H1 (cell line): ENCODE data around the gene PAGE1. TPM values are rescaled to one million over a fixed set of nuclear protein-coding genes. Genes with fewer than 3 reads are reported as not detected.

Source experiments
- CTCF ChIA-PET: fragments of 300-600 bp; sonication (Branson Sonifier 250); formaldehyde crosslinking; loops from one replicate; lab custom pipeline; 2021; ENCODE audit not compliant: partially characterized antibody; lab: Charles Lee
- POLR2A ChIA-PET: fragments of 300-600 bp; sonication (Branson Sonifier 250); formaldehyde crosslinking; loops from one replicate; lab custom pipeline; 2021; ENCODE audit warnings: inconsistent platforms; ENCODE audit not compliant: partially characterized antibody; lab: Charles Lee
- DNase-seq, 2 experiments: peaks; one replicate each; pipeline versions ENCODE4 v3.0.0 to v3.0.0-alpha.2; 2010 to 2022; ENCODE audit warnings: low spot score in 2 of 2, low read depth in 1 of 2, mixed read lengths in 1 of 2
- FAIRE-seq: peaks from 2 replicates; lab custom pipeline; 2011; peaks lifted over from hg19 to GRCh38; lab: Jason Lieb, UNC
- H2AFZ ChIP-seq: 2 replicates; pipeline ENCODE4 v1.8.1; 2012; ENCODE audit warnings: low read length, inconsistent platforms
- H2AK5ac ChIP-seq: 2 replicates; pipeline ENCODE4 v1.6.1; 2013; ENCODE audit warnings: low read depth, low read length
- H2BK120ac ChIP-seq: replicated peaks from 2 replicates; pipeline ENCODE3; 2013; ENCODE audit warnings: low read depth, low read length, inconsistent platforms
- H2BK12ac ChIP-seq: 2 replicates; pipeline ENCODE4 v1.6.1; 2013; ENCODE audit warnings: low read depth, low read length
- H2BK15ac ChIP-seq: 2 replicates; pipeline ENCODE4 v1.6.1; 2013; ENCODE audit warnings: low read length
- H2BK20ac ChIP-seq: 2 replicates; pipeline ENCODE4 v1.6.1; 2013; ENCODE audit warnings: low read length
- H2BK5ac ChIP-seq: 2 replicates; pipeline ENCODE4 v1.6.1; 2013; ENCODE audit warnings: low read depth, low read length
- H3K14ac ChIP-seq: 2 replicates; pipeline ENCODE4 v1.6.1; 2013; ENCODE audit warnings: inconsistent platforms; ENCODE audit not compliant: insufficient read length
- H3K18ac ChIP-seq: 2 replicates; pipeline ENCODE4 v1.6.1; 2013; ENCODE audit warnings: low read length; ENCODE audit errors: extremely low read depth
- H3K23ac ChIP-seq: 2 replicates; pipeline ENCODE4 v1.6.1; 2013; ENCODE audit warnings: inconsistent platforms; ENCODE audit not compliant: insufficient read length
- H3K23me2 ChIP-seq: 2 replicates; pipeline ENCODE4 v1.6.1; 2013; ENCODE audit warnings: low read depth, low read length
- H3K27ac ChIP-seq: 2 replicates; pipeline ENCODE4 v1.6.1; 2011; ENCODE audit warnings: low read depth, low read length, inconsistent platforms
- H3K27me3 ChIP-seq, 4 experiments: replicated peaks in 1 of 4; 1 replicate in 1 of 4; 2 replicates in 3 of 4; pipeline versions ENCODE4 v1.6.1 to v1.8.1; 2011 to 2013; ENCODE audit warnings: low read length in 3 of 4, mild to moderate bottlenecking in 3 of 4, inconsistent platforms in 2 of 4, mixed read lengths in 2 of 4, moderate library complexity in 1 of 4; ENCODE audit not compliant: control insufficient read depth in 3 of 4, insufficient read depth in 3 of 4; ENCODE audit errors: extremely low read depth in 1 of 4
- H3K36me3 ChIP-seq, 4 experiments: 2 replicates each; pipeline versions ENCODE4 v1.6.1 to v1.8.1; 2011 to 2013; ENCODE audit warnings: mild to moderate bottlenecking in 4 of 4, low read length in 3 of 4, moderate library complexity in 2 of 4, control low read depth in 1 of 4, inconsistent platforms in 1 of 4; ENCODE audit not compliant: insufficient read depth in 4 of 4, control insufficient read depth in 2 of 4
- H3K4ac ChIP-seq: replicated peaks from 2 replicates; pipeline ENCODE3; 2013; ENCODE audit warnings: low read length, low read depth, mixed read lengths, inconsistent platforms; ENCODE audit not compliant: insufficient read length
- H3K4me1 ChIP-seq, 4 experiments: replicated peaks in 1 of 4; 1 replicate in 1 of 4; 2 replicates in 3 of 4; pipeline versions ENCODE4 v1.6.1 to v1.8.1; 2011 to 2013; ENCODE audit warnings: low read length in 3 of 4, inconsistent platforms in 2 of 4, mixed read lengths in 1 of 4; ENCODE audit not compliant: insufficient read depth in 4 of 4, control insufficient read depth in 3 of 4
- H3K4me2 ChIP-seq, 2 experiments: 2 replicates each; pipeline versions ENCODE4 v1.6.1 to v1.8.1; 2011 to 2013; ENCODE audit warnings: low read depth in 2 of 2, low read length in 2 of 2, control low read depth in 1 of 2, inconsistent platforms in 1 of 2, mild to moderate bottlenecking in 1 of 2; ENCODE audit not compliant: insufficient read depth in 1 of 2
- H3K4me3 ChIP-seq, 4 experiments: fragments of 200-600, 300-600 bp in 1 of 4; sonication (generic), shearing (Covaris generic), sonication (Bioruptor Twin) in 1 of 4; 2 replicates each; pipeline versions ENCODE4 v1.5.1 to v1.8.1; 2011 to 2016; ENCODE audit warnings: low read length in 4 of 4, low read depth in 3 of 4, control low read depth in 2 of 4, inconsistent platforms in 2 of 4, mild to moderate bottlenecking in 2 of 4, mixed read lengths in 1 of 4, moderate library complexity in 1 of 4; ENCODE audit not compliant: insufficient read depth in 2 of 4; ENCODE audit errors: extremely low read depth in 1 of 4
- H3K56ac ChIP-seq: replicated peaks from 2 replicates; pipeline ENCODE3; 2013; ENCODE audit warnings: low read depth, mild to moderate bottlenecking, mixed read lengths, low read length, inconsistent platforms; ENCODE audit not compliant: insufficient read length
- H3K79me1 ChIP-seq: 2 replicates; pipeline ENCODE4 v1.6.1; 2013; ENCODE audit warnings: low read depth, low read length, control low read depth
- H3K79me2 ChIP-seq, 2 experiments: 2 replicates each; pipeline versions ENCODE4 v1.6.1 to v1.8.1; 2012 to 2013; ENCODE audit warnings: low read length in 2 of 2, mild to moderate bottlenecking in 2 of 2, inconsistent platforms in 1 of 2; ENCODE audit not compliant: insufficient read depth in 2 of 2, control insufficient read depth in 1 of 2
- H3K9ac ChIP-seq, 4 experiments: replicated peaks in 1 of 4; 1 replicate in 1 of 4; 2 replicates in 3 of 4; pipeline versions ENCODE4 v1.6.1 to v1.8.1; 2011 to 2013; ENCODE audit warnings: low read depth in 3 of 4, low read length in 3 of 4, control low read depth in 2 of 4, mild to moderate bottlenecking in 2 of 4, moderate library complexity in 2 of 4, inconsistent platforms in 1 of 4; ENCODE audit errors: extremely low read depth in 1 of 4
- H3K9me3 ChIP-seq, 2 experiments: 2 replicates each; pipeline versions ENCODE4 v1.6.1 to v1.8.1; 2012 to 2013; ENCODE audit warnings: mild to moderate bottlenecking in 2 of 2, moderate library complexity in 2 of 2, control low read depth in 1 of 2, inconsistent platforms in 1 of 2, low read depth in 1 of 2, low read length in 1 of 2, mixed read lengths in 1 of 2; ENCODE audit not compliant: insufficient read depth in 2 of 2
- H4K20me1 ChIP-seq, 2 experiments: replicated peaks in 1 of 2; 2 replicates each; pipeline versions ENCODE3 to v1.8.1; 2011 to 2013; ENCODE audit warnings: inconsistent platforms in 2 of 2, low read length in 2 of 2, mild to moderate bottlenecking in 1 of 2; ENCODE audit not compliant: insufficient read depth in 2 of 2, control insufficient read depth in 1 of 2
- H4K5ac ChIP-seq: 2 replicates; pipeline ENCODE4 v1.6.1; 2013; ENCODE audit warnings: low read length, low read depth, mixed read lengths, inconsistent platforms; ENCODE audit not compliant: insufficient read length
- H4K8ac ChIP-seq: 2 replicates; pipeline ENCODE4 v1.8.0; 2013; ENCODE audit warnings: mild to moderate bottlenecking, moderate library complexity, low read length, inconsistent platforms; ENCODE audit not compliant: insufficient read depth; ENCODE audit errors: extremely low read depth
- H4K91ac ChIP-seq: replicated peaks from 2 replicates; pipeline ENCODE3; 2013; ENCODE audit warnings: low read length, mixed read lengths, inconsistent platforms; ENCODE audit not compliant: insufficient read length
- ASH2L ChIP-seq: fragments of 200-600, 300-600 bp; sonication (generic); IDR thresholded peaks from one replicate; pipeline ENCODE4 v1.7.1; 2017; ENCODE audit warnings: low read length
- BACH1 ChIP-seq: IDR thresholded peaks from 2 replicates; pipeline ENCODE4 v1.6.1; 2012; ENCODE audit warnings: low read length, improper control_type of control experiment
- EGR1 ChIP-seq: IDR thresholded peaks from 2 replicates; pipeline ENCODE4 v1.6.1; 2011; ENCODE audit warnings: low read depth, low read length, borderline replicate concordance
- GTF2F1 ChIP-seq: IDR thresholded peaks from 2 replicates; pipeline ENCODE4 v1.6.1; 2012; ENCODE audit warnings: low read depth, low read length, improper control_type of control experiment, borderline replicate concordance
- PHF8 ChIP-seq: fragments of 200-600 bp; sonication (generic); conservative IDR thresholded peaks from 2 replicates; pipeline ENCODE4 v1.7.1; 2012; ENCODE audit warnings: low read depth, mild to moderate bottlenecking, inconsistent platforms, low read length, moderate library complexity
- POLR2AphosphoS5 ChIP-seq: IDR thresholded peaks from 2 replicates; pipeline ENCODE4 v1.6.1; 2011; ENCODE audit warnings: low read depth, low read length
- RFX5 ChIP-seq: IDR thresholded peaks from 2 replicates; pipeline ENCODE4 v1.6.1; 2011; ENCODE audit warnings: low read depth, low read length, improper control_type of control experiment, borderline replicate concordance
- SIN3A ChIP-seq, 2 experiments: IDR thresholded peaks in 1 of 2; conservative IDR thresholded peaks in 1 of 2; 2 replicates each; pipeline ENCODE4 v1.6.1; 2011 to 2012; ENCODE audit warnings: low read length in 2 of 2, improper control_type of control experiment in 1 of 2, low read depth in 1 of 2, mild to moderate bottlenecking in 1 of 2
- SP1 ChIP-seq: IDR thresholded peaks from 2 replicates; pipeline ENCODE4 v1.6.1; 2011; ENCODE audit warnings: low read depth, low read length
- TAF7 ChIP-seq: optimal IDR thresholded peaks from 2 replicates; pipeline ENCODE3; 2011; ENCODE audit warnings: low read depth, mild to moderate bottlenecking, inconsistent platforms, low read length, moderate library complexity, borderline replicate concordance
- WGBS, 2 experiments: shearing (Covaris generic) in 1 of 2; methylation state at CpG; one replicate each; pipeline versions ENCODE4 v1.1.6 to v1.1.7; 2013 to 2015; ENCODE audit warnings: low lambda C conversion rate in 2 of 2, mixed read lengths in 2 of 2, inconsistent platforms in 1 of 2, low coverage in 1 of 2, missing lambda C conversion rate in 1 of 2; ENCODE audit not compliant: insufficient replicate concordance in 2 of 2, insufficient coverage in 1 of 2, insufficient read length in 1 of 2; ENCODE audit errors: extremely low coverage in 1 of 2, missing lambda C conversion rate in 1 of 2; 5-methylcytosine and 5-hydroxymethylcytosine counted together
- polyA plus RNA-seq, 7 experiments: library from polyadenylated mRNA; depleted of rRNA in 3 of 7; stranded (reverse) in 5 of 7; unstranded in 2 of 7; fragments of >200 nt in 5 of 7; fragments of 200-250 nt in 2 of 7; gene quantifications; 1 replicate in 5 of 7; 2 replicates in 1 of 7; 4 replicates in 1 of 7; pipeline versions ENCODE4 v1.2.1 to v1.2.3, GENCODE V29; 2011 to 2013; ENCODE audit warnings: missing spikeins in 2 of 7, mixed read lengths in 2 of 7
- total RNA-seq: library from RNA; stranded (reverse); fragmentation: NEBNext Ultra II Directional; extraction: Animal tissue kit (Norgen Biotek cat#: 25700); gene quantifications from 2 replicates; pipeline ENCODE4 v1.2.1, GENCODE V29; 2021
- TF ChIP-seq, protein P1 (sequence below): IDR thresholded peaks from 2 replicates; pipeline ENCODE4 v1.6.1; 2012; ENCODE audit warnings: low read length, inconsistent platforms

PAGE1 gene
- total and polyA plus RNA-seq, 2 of the 8 experiments (the other 6 are each of a cell fraction or from before 2014, with no cell fraction given): not detected

DNA sequence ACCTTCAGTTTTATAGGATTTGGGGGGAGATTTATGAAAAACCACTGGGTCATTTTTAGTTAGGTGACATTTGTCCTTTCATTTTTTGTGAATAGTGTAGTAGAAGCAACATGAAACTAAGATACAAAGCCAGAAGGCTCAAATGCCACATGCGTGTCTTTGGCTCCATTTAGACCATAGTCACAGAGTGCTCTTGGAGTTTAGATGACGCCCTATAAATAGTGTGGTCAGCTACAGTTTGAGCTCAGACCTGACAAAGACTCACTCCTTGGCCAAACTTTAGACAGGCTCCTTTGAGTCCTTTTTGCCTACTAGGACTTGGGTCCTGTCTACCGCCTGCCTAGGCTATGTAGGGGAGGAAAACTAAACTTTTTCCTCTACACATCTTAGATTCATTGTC is 16.8 kb upstream of the PAGE1 start:
- H3K27me3 ChIP-seq: no peaks in the 10 kb centered on the region
- H3K4me2 ChIP-seq: no peak overlapping the region
- H3K9ac ChIP-seq: no peak overlapping the region
- H2BK12ac ChIP-seq: no peak overlapping the region
- H3K23ac ChIP-seq: no peak overlapping the region
- no peak overlapping the region for H3K56ac ChIP-seq
- no peak overlapping the region for H2BK15ac ChIP-seq
- TF ChIP-seq, protein P1, sequence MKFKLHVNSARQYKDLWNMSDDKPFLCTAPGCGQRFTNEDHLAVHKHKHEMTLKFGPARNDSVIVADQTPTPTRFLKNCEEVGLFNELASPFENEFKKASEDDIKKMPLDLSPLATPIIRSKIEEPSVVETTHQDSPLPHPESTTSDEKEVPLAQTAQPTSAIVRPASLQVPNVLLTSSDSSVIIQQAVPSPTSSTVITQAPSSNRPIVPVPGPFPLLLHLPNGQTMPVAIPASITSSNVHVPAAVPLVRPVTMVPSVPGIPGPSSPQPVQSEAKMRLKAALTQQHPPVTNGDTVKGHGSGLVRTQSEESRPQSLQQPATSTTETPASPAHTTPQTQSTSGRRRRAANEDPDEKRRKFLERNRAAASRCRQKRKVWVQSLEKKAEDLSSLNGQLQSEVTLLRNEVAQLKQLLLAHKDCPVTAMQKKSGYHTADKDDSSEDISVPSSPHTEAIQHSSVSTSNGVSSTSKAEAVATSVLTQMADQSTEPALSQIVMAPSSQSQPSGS: no peak
- TF ChIP-seq PHF8 (no peak), GTF2F1 (no peak), POLR2AphosphoS5 (no peak), BACH1 (no peak), EGR1 (no peak), TAF7 (no peak), SP1 (no peak), ASH2L (no peak), SIN3A (conservative IDR thresholded peaks at IDR 0.05 in 1 of 2, IDR thresholded peaks at IDR 0.05 in 1 of 2; ENCODE audit: low read depth in 1 of 2, low read length in 2 of 2) (no peak), RFX5 (no peak)
- H3K9me3 ChIP-seq: no peaks in the 10 kb centered on the region
- no peak overlapping the region for H4K91ac ChIP-seq
- no peaks in the 10 kb centered on the region for H3K79me1 ChIP-seq
- H3K4ac ChIP-seq: no peak overlapping the region
- no peak overlapping the region for H4K8ac ChIP-seq
- no peak overlapping the region for H3K14ac ChIP-seq
- H2AFZ ChIP-seq: no peak overlapping the region
- 100% methylated on average over 3 of the region's 3 CpGs; no CpG with 5 or more reads in 1 of the 2 experiments for WGBS, 2 experiments
- H3K4me3 ChIP-seq: no peak overlapping the region
- DNase-seq: no peak
- no peak overlapping the region for H2BK20ac ChIP-seq
- peaks cover 0 to 2% (median 0%) of the 10 kb centered on the region in 4 experiments; a peak in 2 of 7 replicates for H3K4me1 ChIP-seq
- H2BK5ac ChIP-seq: no peak overlapping the region
- H3K23me2 ChIP-seq: no peaks in the 10 kb centered on the region
- no peak overlapping the region for H2BK120ac ChIP-seq
- H3K18ac ChIP-seq: no peak overlapping the region
- H3K36me3 ChIP-seq: no peaks in the 10 kb centered on the region
- H2AK5ac ChIP-seq: no peak overlapping the region
- ChIA-PET CTCF (no interaction called here), POLR2A (no interaction called here)
- FAIRE-seq: peak; percentile 28
- no peak overlapping the region for H4K5ac ChIP-seq
- H3K79me2 ChIP-seq: no peaks in the 10 kb centered on the region
- no peak overlapping the region for H3K27ac ChIP-seq
- H4K20me1 ChIP-seq: no peaks in the 10 kb centered on the region
